GM19438 (cell line): Measurements from ENCODE around the gene UBFD1.
"Not testable (repeated sequence)": the region's sequence is repeated elsewhere in the genome, so short reads cannot be mapped to it uniquely, and the experiment has no call there.

Source experiments
- ATAC-seq: cut with Tn5 transposase; IDR thresholded peaks from one replicate; pipeline ENCODE4 v1.9.1; 2021; ENCODE audit warnings: low read depth; ENCODE audit not compliant: unreplicated experiment

UBFD1 gene

DNA sequence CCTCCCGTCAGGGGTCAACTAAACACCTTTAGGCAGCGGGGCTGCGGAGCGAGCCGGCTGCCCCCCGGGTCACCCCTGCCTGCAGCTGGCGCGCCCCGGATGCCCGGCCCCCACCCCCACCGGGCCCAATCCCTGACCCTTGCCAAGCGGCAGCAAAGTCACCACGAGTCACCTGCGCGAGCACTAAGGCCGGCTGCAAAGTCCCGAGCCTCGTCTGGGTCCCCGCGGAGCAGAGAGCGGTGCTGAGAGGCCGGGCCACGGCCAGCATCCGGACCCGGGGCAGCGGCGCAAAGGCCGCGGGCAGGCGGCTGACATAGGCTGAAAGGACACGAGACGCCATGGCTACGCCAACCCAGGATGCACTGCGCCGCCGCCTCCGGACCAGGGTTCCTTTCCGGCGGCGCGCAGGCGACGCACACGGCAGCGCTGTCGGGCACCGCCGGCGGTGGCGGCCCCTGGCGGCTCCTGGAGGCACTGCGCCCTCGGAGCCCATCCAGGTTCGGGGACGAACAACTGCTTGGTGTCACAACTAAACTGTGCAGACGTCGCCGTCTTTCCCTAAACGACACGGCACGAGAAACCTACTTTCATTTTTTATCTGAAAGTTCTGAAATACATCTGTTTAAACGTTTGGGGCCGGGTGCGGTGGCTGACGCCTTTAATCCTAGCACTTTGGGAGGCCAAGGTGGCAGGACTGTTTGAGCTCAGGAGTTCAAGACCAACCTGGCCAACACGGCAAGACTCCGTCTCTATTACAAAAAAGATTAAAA lies 38.6 kb downstream of the UBFD1 start, which contains the start of gene NDUFAB1:
TSS of gene NDUFAB1 (minus strand) at position 366 of the 770 bp plus-strand sequence. CDS start at position 340, 26 bp downstream.
- peak; percentile 81 for ATAC-seq

DNA sequence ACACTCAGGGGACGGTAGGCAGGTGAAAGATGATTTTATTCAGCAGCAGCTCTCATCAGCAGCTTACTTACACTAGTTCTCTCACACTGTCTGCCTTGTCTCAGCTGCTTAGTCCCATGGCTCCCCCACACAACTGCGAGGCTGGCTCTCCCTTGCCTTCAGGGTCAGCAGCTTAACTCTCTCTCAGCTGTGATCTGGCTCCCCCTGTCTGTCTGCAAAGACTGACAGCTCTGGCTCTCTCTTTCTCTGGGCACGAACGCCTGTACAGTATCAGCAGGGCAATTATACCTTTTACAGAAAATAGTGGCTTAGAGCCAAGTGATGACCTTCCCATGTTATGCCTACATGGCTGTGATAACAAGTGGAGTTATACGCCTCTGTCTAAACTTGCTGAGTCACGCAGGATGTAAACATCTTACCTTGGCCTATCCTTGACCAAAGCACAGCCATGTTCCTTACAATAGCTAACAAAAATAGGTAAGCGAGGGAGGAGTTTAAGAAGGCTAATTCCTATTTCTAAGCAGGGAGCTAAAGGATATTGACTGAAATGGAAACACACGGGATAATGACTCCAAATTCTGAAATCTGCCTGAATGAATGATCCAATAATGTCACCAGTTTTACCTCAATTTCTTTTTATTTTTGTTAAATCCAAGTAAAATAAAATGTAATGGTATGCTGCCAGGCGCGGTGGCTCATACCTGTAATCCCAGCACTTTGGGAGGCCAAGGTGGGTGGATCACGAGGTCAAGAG lies 39.7 kb downstream of the UBFD1 start:
- no peak for ATAC-seq

GRCh38 chr16:23607726-23608125 lies 50.2 kb downstream of the UBFD1 start:
- ATAC-seq, result no peak

DNA sequence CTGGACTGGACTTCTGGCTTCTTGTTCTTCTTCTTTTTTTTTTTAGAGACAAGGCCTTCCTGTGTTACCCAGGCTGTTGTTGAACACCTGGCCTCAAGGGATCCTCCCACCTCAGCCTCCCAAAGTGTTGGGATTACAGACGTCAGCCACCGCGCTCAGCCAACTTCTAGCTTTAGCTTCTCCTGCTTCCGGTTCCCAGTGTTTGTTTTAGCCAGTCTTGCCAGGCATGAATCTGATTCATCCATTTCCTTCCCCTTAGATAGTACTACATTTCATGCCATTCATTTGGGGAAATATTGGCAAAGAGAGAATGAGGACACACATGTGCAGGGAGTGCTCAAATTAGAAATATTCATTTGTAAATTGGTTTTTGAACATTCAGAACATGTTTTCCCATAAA lies 50.7 kb downstream of the UBFD1 start:
- no peak for ATAC-seq

- ATAC-seq, result no peak
These were observed 52.4 kb downstream of the UBFD1 start for GRCh38 chr16:23609929-23610328.

DNA sequence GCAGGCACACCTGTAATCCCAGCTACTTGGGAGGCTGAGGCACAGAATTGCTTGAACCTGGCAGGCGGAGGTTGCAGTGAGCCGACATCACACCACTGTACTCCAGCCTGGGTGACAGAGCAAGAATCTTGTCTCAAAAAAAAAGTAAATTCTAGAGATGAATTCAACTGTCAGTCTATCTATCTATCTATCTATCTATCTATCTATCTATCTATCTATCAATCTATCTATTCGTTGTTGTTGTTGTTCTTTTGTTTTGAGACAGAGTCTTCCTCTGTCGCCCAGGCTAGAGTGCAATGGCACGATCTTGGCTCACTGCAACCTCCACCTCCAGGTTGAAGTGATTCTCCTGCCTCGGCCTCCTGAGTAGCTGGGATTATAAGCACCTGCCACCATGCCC lies 53.4 kb downstream of the UBFD1 start:
- ATAC-seq, result not testable (repeated sequence)

- ATAC-seq, result no peak
These were observed 54.4 kb downstream of the UBFD1 start for GRCh38 chr16:23611936-23612335.

- no peak for ATAC-seq
These were observed 58.3 kb downstream of the UBFD1 start for GRCh38 chr16:23615805-23616204.
